Measurements from ENCODE around the gene CACNG1. TPM values are rescaled to one million over a fixed set of nuclear protein-coding genes. Genes with fewer than 3 reads are reported as not detected.

CACNG1 gene
- total RNA-seq, 2 donors from 2014 or later: not detected

DNA sequence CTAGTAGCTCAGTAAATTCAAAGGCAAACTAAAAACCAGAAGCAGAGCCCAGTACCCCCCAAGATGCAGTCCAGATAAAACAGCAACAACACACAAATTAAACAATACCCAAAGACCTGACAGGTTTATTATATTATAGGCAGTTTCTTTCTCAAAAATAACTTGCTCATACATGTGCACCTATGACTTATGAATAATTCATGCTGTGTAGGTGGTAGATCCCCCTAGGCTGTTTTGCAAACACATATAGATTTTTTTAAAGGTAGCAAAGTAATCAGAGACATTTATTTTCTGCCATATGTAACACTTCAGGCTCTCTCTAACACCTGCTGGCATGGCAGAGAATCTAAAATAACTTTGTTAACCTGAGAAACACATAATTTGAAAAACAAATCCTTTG lies 27.2 kb downstream of the CACNG1 start:
- DNase-seq (ENCODE audit: low spot score) (no peak), ATAC-seq (ENCODE audit: insufficient number of reproducible peaks, low FRiP score, low read depth) (no peak)
- Histone ChIP-seq H3K27ac (no peak overlapping the region), H3K4me3 (no peak overlapping the region), H3K4me1 (ENCODE audit: control insufficient read depth in 1 of 2, low read depth in 2 of 2) (no peaks in the 10 kb centered on the region), H3K9me3 (no peaks in the 10 kb centered on the region), H3K36me3 (peaks cover 3% of the 10 kb centered on the region), H3K27me3 (replicated peaks; ENCODE audit: insufficient read depth) (no peaks in the 10 kb centered on the region)
- TF ChIP-seq, protein P1, sequence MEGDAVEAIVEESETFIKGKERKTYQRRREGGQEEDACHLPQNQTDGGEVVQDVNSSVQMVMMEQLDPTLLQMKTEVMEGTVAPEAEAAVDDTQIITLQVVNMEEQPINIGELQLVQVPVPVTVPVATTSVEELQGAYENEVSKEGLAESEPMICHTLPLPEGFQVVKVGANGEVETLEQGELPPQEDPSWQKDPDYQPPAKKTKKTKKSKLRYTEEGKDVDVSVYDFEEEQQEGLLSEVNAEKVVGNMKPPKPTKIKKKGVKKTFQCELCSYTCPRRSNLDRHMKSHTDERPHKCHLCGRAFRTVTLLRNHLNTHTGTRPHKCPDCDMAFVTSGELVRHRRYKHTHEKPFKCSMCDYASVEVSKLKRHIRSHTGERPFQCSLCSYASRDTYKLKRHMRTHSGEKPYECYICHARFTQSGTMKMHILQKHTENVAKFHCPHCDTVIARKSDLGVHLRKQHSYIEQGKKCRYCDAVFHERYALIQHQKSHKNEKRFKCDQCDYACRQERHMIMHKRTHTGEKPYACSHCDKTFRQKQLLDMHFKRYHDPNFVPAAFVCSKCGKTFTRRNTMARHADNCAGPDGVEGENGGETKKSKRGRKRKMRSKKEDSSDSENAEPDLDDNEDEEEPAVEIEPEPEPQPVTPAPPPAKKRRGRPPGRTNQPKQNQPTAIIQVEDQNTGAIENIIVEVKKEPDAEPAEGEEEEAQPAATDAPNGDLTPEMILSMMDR (IDR thresholded peaks at IDR 0.05): no peak

DNA sequence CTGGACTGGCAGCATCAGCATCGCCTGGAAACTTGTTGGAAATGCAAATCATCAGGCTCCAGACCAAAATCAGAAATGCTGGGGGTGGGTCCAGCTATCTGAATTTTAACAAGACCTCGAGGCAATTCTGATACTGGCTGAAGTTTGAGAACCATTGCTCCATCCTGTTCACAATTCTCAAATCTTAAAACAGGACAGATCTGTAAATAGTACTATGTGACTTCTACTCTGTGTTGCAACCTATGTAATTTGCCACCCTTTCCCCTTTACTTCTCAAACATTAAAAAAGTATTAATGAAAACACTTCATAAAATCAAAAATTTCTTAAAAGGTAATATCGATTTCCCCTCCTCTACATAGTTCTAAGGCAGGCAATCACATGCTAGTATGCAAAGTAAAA lies 28.5 kb downstream of the CACNG1 start:
- DNase-seq (ENCODE audit: low spot score) (no peak), ATAC-seq (ENCODE audit: insufficient number of reproducible peaks, low FRiP score, low read depth) (no peak)
- TF ChIP-seq, protein P1 (IDR thresholded peaks at IDR 0.05): no peak
- Histone ChIP-seq H3K4me3 (no peak overlapping the region), H3K27ac (no peak overlapping the region), H3K9me3 (no peaks in the 10 kb centered on the region), H3K27me3 (replicated peaks; ENCODE audit: insufficient read depth) (no peaks in the 10 kb centered on the region), H3K36me3 (peaks cover 3% of the 10 kb centered on the region), H3K4me1 (ENCODE audit: control insufficient read depth in 1 of 2, low read depth in 2 of 2) (no peaks in the 10 kb centered on the region)

DNA sequence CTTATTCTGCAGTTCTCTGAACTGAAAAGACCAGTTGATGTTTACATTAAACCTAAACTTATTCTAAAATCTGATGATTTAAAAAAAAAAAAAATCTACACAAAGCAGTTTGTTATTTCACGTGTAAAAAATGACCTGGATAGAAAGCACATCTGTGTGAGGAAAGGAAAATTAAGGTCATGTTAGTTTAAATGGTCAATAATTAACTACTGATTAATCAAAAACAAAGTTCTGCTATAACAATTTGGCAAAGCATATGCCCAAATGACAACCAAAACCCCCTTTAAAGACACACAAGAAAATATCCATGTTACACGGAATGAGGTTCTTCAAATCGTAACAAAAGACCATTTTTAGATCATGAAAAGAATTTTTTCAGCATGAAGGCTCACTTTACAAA lies 30.4 kb downstream of the CACNG1 start:
- H3K4me3 ChIP-seq: no peak overlapping the region
- peaks cover 7% of the 10 kb centered on the region for H3K36me3 ChIP-seq
- TF ChIP-seq, protein P1 (IDR thresholded peaks at IDR 0.05): no peak
- ATAC-seq (ENCODE audit: insufficient number of reproducible peaks, low FRiP score, low read depth) (no peak), DNase-seq (ENCODE audit: low spot score) (no peak)
- H3K27me3 ChIP-seq (replicated peaks; ENCODE audit: insufficient read depth): no peaks in the 10 kb centered on the region
- no peaks in the 10 kb centered on the region for H3K4me1 ChIP-seq (ENCODE audit: control insufficient read depth in 1 of 2, low read depth in 2 of 2)
- H3K27ac ChIP-seq: no peak overlapping the region
- H3K9me3 ChIP-seq: no peaks in the 10 kb centered on the region

DNA sequence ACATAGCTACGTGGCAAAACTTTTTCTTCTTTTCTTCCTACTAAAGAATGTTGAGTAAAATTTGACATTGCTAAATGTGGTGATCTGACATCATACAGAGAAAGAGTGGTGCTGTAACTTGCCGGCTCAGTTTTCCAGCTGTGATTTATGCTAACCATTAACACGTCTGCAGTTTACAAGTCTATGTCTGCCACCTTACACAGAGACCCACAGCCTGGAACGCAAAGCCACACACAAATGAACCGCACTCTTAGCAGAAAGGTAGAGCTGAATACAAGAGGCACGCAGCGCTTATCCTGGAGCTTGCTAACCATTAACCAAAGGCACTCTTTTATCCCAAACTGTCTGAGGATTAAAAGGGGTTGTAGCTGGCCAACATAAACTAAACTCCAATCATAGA lies 31.9 kb downstream of the CACNG1 start:
- H3K36me3 ChIP-seq: peaks cover 7% of the 10 kb centered on the region
- H3K27ac ChIP-seq: no peak overlapping the region
- ATAC-seq (ENCODE audit: insufficient number of reproducible peaks, low FRiP score, low read depth): no peak
- no peak overlapping the region for H3K4me3 ChIP-seq
- no peaks in the 10 kb centered on the region for H3K4me1 ChIP-seq (ENCODE audit: control insufficient read depth in 1 of 2, low read depth in 2 of 2)
- TF ChIP-seq, protein P1 (IDR thresholded peaks at IDR 0.05): no peak
- H3K27me3 ChIP-seq (replicated peaks; ENCODE audit: insufficient read depth): no peaks in the 10 kb centered on the region
- no peak for DNase-seq (ENCODE audit: low spot score)
- no peaks in the 10 kb centered on the region for H3K9me3 ChIP-seq

DNA sequence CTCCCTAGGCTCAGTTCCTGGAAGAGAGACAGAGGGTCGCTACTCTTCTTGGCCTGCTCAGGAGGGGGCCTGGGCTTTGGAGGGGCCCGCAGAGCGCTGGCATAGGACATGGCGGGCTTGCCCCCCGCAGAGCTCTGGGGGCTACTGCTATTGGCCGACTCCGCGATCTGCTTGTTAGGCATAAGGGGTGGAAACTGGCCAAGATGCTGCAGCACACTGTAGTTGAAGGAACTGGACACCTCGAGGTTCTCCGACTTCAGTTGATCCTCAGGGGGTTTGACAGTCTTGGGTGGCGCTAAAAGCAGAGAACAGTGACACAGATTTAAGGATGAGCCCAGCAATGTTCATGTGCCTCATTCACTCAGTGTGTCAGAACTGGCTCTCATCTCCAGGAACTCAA lies 33.9 kb downstream of the CACNG1 start:
- no peaks in the 10 kb centered on the region for H3K9me3 ChIP-seq
- H3K27me3 ChIP-seq (replicated peaks; ENCODE audit: insufficient read depth): no peaks in the 10 kb centered on the region
- no peak for ATAC-seq (ENCODE audit: insufficient number of reproducible peaks, low FRiP score, low read depth)
- H3K4me1 ChIP-seq (ENCODE audit: control insufficient read depth in 1 of 2, low read depth in 2 of 2): no peaks in the 10 kb centered on the region
- H3K4me3 ChIP-seq: no peak overlapping the region
- H3K36me3 ChIP-seq: peaks cover 7% of the 10 kb centered on the region
- TF ChIP-seq, protein P1 (IDR thresholded peaks at IDR 0.05): no peak
- no peak overlapping the region for H3K27ac ChIP-seq
- DNase-seq (ENCODE audit: low spot score): no peak
